ENCODE data around the gene ESR2.

DNA sequence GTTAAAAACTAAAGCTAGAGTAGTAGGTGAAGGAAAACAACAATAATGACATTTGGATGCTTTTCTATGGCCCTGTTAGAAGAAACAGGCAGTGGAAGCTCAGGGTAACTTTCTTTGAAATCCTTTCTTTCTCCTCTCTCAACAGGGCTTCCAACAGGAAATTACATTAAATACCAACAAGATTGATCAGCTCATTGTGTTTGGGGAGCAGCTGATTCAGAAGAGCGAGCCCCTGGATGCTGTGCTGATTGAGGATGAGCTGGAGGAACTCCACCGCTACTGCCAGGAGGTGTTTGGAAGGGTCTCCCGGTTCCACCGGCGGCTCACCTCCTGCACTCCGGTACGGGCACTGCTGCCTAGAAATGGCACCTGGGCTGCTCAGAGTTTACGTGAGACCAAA is 81.5 kb downstream of the ESR2 start:
- TF ChIP-seq CTCF (IDR thresholded peaks at IDR 0.05; ENCODE audit: low read depth, low read length, missing input control), result no peak
- TF ChIP-seq YY1 (IDR thresholded peaks at IDR 0.05), result no peak
- TF ChIP-seq GABPA (IDR thresholded peaks at IDR 0.05 in 1 of 2, conservative IDR thresholded peaks at IDR 0.05 in 1 of 2), result no peak
- TF ChIP-seq SP1 (IDR thresholded peaks at IDR 0.05), result no peak
- no peak for TF ChIP-seq RAD21 (IDR thresholded peaks at IDR 0.05)
- TF ChIP-seq, protein P1, sequence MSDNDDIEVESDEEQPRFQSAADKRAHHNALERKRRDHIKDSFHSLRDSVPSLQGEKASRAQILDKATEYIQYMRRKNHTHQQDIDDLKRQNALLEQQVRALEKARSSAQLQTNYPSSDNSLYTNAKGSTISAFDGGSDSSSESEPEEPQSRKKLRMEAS (IDR thresholded peaks at IDR 0.05), result no peak
- no peak for TF ChIP-seq JUND (IDR thresholded peaks at IDR 0.05)
- TF ChIP-seq, protein P2, sequence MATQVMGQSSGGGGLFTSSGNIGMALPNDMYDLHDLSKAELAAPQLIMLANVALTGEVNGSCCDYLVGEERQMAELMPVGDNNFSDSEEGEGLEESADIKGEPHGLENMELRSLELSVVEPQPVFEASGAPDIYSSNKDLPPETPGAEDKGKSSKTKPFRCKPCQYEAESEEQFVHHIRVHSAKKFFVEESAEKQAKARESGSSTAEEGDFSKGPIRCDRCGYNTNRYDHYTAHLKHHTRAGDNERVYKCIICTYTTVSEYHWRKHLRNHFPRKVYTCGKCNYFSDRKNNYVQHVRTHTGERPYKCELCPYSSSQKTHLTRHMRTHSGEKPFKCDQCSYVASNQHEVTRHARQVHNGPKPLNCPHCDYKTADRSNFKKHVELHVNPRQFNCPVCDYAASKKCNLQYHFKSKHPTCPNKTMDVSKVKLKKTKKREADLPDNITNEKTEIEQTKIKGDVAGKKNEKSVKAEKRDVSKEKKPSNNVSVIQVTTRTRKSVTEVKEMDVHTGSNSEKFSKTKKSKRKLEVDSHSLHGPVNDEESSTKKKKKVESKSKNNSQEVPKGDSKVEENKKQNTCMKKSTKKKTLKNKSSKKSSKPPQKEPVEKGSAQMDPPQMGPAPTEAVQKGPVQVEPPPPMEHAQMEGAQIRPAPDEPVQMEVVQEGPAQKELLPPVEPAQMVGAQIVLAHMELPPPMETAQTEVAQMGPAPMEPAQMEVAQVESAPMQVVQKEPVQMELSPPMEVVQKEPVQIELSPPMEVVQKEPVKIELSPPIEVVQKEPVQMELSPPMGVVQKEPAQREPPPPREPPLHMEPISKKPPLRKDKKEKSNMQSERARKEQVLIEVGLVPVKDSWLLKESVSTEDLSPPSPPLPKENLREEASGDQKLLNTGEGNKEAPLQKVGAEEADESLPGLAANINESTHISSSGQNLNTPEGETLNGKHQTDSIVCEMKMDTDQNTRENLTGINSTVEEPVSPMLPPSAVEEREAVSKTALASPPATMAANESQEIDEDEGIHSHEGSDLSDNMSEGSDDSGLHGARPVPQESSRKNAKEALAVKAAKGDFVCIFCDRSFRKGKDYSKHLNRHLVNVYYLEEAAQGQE (IDR thresholded peaks at IDR 0.05), result no peak
- no peak for TF ChIP-seq TAF1 (conservative IDR thresholded peaks at IDR 0.05)

All from liver (tissue), 3 donors.